Naive thymus-derived CD4-positive, alpha-beta T cell (primary cell): ENCODE results near the gene FBN3. TPM values are rescaled to one million over a fixed set of nuclear protein-coding genes. Genes with fewer than 3 reads are reported as not detected.

Experiments used
- ATAC-seq: fragments of 150-1000 bp; cut with Tn5 transposase; 2 replicates; pipeline ENCODE4 v1.10.0; 2021; ENCODE audit warnings: mild to moderate bottlenecking, moderate library complexity
- CTCF ChIA-PET: fragments of 350-600 bp; sonication (Branson Sonifier 250); formaldehyde crosslinking; loops from one replicate; lab custom pipeline; 2021; ENCODE audit warnings: antibody characterized with exemption; lab: Charles Lee
- POLR2A ChIA-PET: fragments of 350-600 bp; sonication (Branson Sonifier 250); formaldehyde crosslinking; loops from one replicate; lab custom pipeline; 2021; ENCODE audit warnings: antibody characterized with exemption, inconsistent platforms; lab: Charles Lee
- DNase-seq, 9 donors: peaks; one replicate each; pipeline versions ENCODE4 v3.0.0 to v3.0.0-alpha.2; 2020 to 2022; ENCODE audit warnings: mixed read lengths in 1 of 9
- H3K27ac ChIP-seq: one replicate; pipeline ENCODE4 v1.7.0; 2013; ENCODE audit warnings: mild to moderate bottlenecking, low read depth, low read length, moderate library complexity
- H3K27me3 ChIP-seq, 2 donors: one replicate each; pipeline ENCODE4 v1.7.0; 2013; ENCODE audit warnings: low read length in 2 of 2, mild to moderate bottlenecking in 2 of 2, moderate library complexity in 2 of 2; ENCODE audit not compliant: control insufficient read depth in 2 of 2, insufficient read depth in 2 of 2
- H3K36me3 ChIP-seq, 3 experiments: 1 replicate in 2 of 3; 2 replicates in 1 of 3; pipeline ENCODE4 v1.7.0; 2013; ENCODE audit warnings: low read length in 3 of 3, mild to moderate bottlenecking in 3 of 3, moderate library complexity in 1 of 3; ENCODE audit not compliant: insufficient read depth in 3 of 3, control insufficient read depth in 2 of 3
- H3K4me1 ChIP-seq, 2 donors: one replicate each; pipeline ENCODE4 v1.7.0; 2013; ENCODE audit warnings: low read length in 2 of 2, mild to moderate bottlenecking in 2 of 2, moderate library complexity in 1 of 2; ENCODE audit not compliant: control insufficient read depth in 2 of 2, insufficient read depth in 2 of 2
- H3K4me3 ChIP-seq: 2 replicates; pipeline ENCODE4 v1.7.0; 2013; ENCODE audit warnings: mild to moderate bottlenecking, low read length
- H3K9me3 ChIP-seq, 3 experiments: 1 replicate in 2 of 3; 2 replicates in 1 of 3; pipeline ENCODE4 v1.7.0; 2013; ENCODE audit warnings: low read length in 3 of 3; ENCODE audit not compliant: control insufficient read depth in 2 of 3
- H3K27ac Mint-ChIP-seq, 9 donors: one replicate each; pipeline ENCODE4 v1.8.0; 2020 to 2022; ENCODE audit warnings: mixed read lengths in 9 of 9, mild to moderate bottlenecking in 8 of 9, moderate library complexity in 5 of 9, inconsistent platforms in 2 of 9
- H3K27me3 Mint-ChIP-seq, 5 donors: one replicate each; pipeline ENCODE4 v1.8.0; 2021 to 2022; ENCODE audit warnings: mixed read lengths in 5 of 5, mild to moderate bottlenecking in 1 of 5
- H3K36me3 Mint-ChIP-seq, 5 donors: one replicate each; pipeline ENCODE4 v1.8.0; 2020 to 2022; ENCODE audit warnings: mixed read lengths in 5 of 5, mild to moderate bottlenecking in 3 of 5, inconsistent platforms in 1 of 5
- H3K4me1 Mint-ChIP-seq, 7 donors: one replicate each; pipeline ENCODE4 v1.8.0; 2020 to 2022; ENCODE audit warnings: mixed read lengths in 7 of 7, mild to moderate bottlenecking in 3 of 7, inconsistent platforms in 1 of 7
- H3K4me3 Mint-ChIP-seq, 10 donors: one replicate each; pipeline ENCODE4 v1.8.0; 2020 to 2022; ENCODE audit warnings: mild to moderate bottlenecking in 10 of 10, mixed read lengths in 10 of 10, moderate library complexity in 6 of 10, inconsistent platforms in 2 of 10
- H3K9me3 Mint-ChIP-seq, 11 donors: one replicate each; pipeline ENCODE4 v1.8.0; 2020 to 2022; ENCODE audit warnings: mixed read lengths in 11 of 11, mild to moderate bottlenecking in 4 of 11, inconsistent platforms in 1 of 11, moderate library complexity in 1 of 11
- intact Hi-C, 2 donors: fragments of 100-400 bp; cut with micrococcal nuclease; formaldehyde crosslinking; loops; one replicate each; pipeline ENCODE4 v1.15.1; 2023
- polyA plus RNA-seq, 2 donors: library from polyadenylated mRNA; unstranded; fragments of 300-500 nt; fragmentation: Illumina TruSeq; gene quantifications; one replicate each; pipeline ENCODE4 v1.2.3, GENCODE V29; 2021
- total RNA-seq, 6 experiments: library from RNA in 5 of 6; stranded (reverse) in 5 of 6; gene quantifications; 1 replicate in 5 of 6; 2 replicates in 1 of 6; pipeline ENCODE4 v1.2.3 and lab custom pipeline; 2021 to 2026

Gene FBN3
- total and polyA plus RNA-seq, 7 experiments from 2014 or later = not detected

DNA sequence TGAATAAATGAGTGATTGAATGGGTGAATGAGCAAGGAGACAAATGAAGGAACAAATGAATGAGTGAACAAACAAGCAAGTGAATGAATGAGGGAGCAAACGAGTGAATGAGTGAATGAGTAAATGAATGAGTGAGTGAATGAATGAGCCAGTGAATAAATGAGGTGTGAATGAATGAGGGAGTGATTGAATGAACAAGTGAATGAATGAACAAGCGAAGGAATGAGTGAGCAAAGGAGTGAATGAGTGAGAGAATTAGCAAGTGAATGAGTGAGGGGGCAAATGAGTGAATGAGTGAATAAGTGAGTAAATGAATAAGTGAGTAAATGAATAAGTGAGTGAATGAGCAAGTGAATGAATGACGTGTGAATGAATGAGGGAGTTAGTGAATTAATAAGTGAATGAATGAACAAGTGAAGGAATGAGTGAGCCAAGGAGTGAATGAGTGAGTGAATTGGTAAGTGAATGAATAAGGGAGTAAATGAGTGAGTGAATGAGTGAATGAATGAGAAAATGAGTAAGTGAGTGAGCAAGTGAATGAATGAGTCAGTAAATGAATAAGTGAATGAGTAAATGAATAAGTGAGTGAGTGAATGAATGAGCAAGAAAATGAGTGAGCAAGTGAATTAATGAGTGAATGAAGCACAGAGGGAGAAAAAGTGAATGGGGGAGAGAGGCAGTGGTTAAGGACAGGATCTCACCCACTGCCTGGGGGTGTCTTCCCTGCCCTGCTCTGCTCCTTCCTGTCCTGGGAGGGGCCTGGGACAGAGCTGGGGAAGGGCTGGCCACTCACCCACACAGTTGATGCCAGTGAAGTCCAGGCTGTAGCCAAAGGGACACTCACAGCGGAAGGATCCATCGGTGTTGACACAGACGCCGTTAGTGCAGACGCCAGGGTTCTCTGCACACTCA is 60.4 kb downstream of the FBN3 start:
- Histone ChIP-seq H3K9me3 (peaks cover 0 to 5% (median 0%) of the 10 kb centered on the region in 3 experiments), H3K27me3 (no peaks in the 10 kb centered on the region), H3K27ac (no peak overlapping the region), H3K4me3 (no peak overlapping the region), H3K36me3 (no peaks in the 10 kb centered on the region), H3K4me1 (no peaks in the 10 kb centered on the region)
- Mint-ChIP-seq H3K36me3 (no peaks in the 10 kb centered on the region), H3K9me3 (peaks cover 0 to 12% (median 5%) of the 10 kb centered on the region in 11 donors), H3K4me3 (no peak overlapping the region), H3K4me1 (no peaks in the 10 kb centered on the region), H3K27me3 (peaks cover 0 to 5% (median 0%) of the 10 kb centered on the region in 5 donors), H3K27ac (no peak overlapping the region)
- ChIA-PET CTCF (no interaction called here), POLR2A (no interaction called here)
- DNase-seq (no peak), ATAC-seq (no peak)
- intact Hi-C loops = no loop called here

DNA sequence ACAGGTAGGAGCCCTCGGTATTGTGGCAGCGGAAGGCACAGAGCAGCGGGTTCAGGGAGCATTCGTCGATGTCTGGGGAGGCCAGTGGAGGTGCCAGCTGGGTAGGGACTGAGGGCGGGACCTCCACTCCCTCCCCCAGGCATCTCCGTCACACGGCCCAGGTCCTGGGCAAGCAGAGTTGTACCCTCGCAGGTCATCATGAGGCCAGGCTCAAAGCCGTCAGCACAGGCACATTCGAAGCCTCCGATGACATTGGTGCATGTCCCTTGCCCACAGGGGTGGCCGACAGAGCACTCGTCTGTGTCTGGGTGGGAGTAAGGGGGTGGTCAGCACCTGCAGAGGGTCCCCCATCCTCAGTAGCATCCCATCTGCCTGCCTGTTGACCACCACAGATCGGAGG is 61.5 kb downstream of the FBN3 start:
- peak overlapping the region in 1 of 9 donors; percentile 46 for H3K27ac Mint-ChIP-seq
- intact Hi-C loops = no loop called here
- H3K9me3 ChIP-seq = no peaks in the 10 kb centered on the region
- no peak overlapping the region for H3K27ac ChIP-seq
- no peak overlapping the region for H3K4me3 ChIP-seq
- ATAC-seq (no peak), DNase-seq (no peak)
- no peaks in the 10 kb centered on the region for H3K27me3 ChIP-seq
- H3K27me3 Mint-ChIP-seq = peaks cover 0 to 5% (median 0%) of the 10 kb centered on the region in 5 donors
- H3K36me3 ChIP-seq = no peaks in the 10 kb centered on the region
- CTCF ChIA-PET = no interaction called here
- peaks cover 0 to 10% (median 0%) of the 10 kb centered on the region in 11 donors for H3K9me3 Mint-ChIP-seq
- H3K4me3 Mint-ChIP-seq = no peak overlapping the region
- POLR2A ChIA-PET = no interaction called here
- H3K36me3 Mint-ChIP-seq = no peaks in the 10 kb centered on the region
- H3K4me1 ChIP-seq = no peaks in the 10 kb centered on the region
- H3K4me1 Mint-ChIP-seq = no peaks in the 10 kb centered on the region

DNA sequence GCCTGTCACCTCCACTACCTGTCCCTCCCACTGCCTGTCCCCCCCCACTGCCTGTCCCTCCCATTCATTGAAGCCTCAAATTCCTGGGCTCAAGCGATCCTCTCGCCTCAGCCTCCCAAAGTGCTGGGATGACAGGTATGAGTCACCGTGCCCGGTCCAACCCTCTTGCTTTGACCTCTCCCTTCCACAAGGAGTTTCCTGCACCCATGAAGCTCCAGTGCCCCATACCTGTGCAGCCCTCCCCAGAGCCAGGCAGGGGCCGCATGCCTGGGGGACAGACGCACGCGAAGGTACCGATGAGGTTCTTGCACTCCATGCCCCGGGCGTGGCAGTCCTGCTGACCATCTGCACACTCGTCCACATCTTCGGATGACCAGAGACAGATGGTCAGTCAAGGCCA is 62.5 kb downstream of the FBN3 start:
- Mint-ChIP-seq H3K9me3 (peaks cover 0 to 10% (median 0%) of the 10 kb centered on the region in 11 donors), H3K4me1 (peaks cover 0 to 2% (median 0%) of the 10 kb centered on the region in 7 donors), H3K36me3 (peaks cover 0 to 3% (median 0%) of the 10 kb centered on the region in 5 donors), H3K27me3 (peaks cover 0 to 5% (median 0%) of the 10 kb centered on the region in 5 donors), H3K27ac (no peak overlapping the region), H3K4me3 (no peak overlapping the region)
- Histone ChIP-seq H3K9me3 (no peaks in the 10 kb centered on the region), H3K27me3 (no peaks in the 10 kb centered on the region), H3K27ac (no peak overlapping the region), H3K4me3 (no peak overlapping the region), H3K36me3 (no peaks in the 10 kb centered on the region), H3K4me1 (no peaks in the 10 kb centered on the region)
- CTCF ChIA-PET = no interaction called here
- intact Hi-C loops = no loop called here
- DNase-seq = no peak
- no peak for ATAC-seq
- POLR2A ChIA-PET = no interaction called here

DNA sequence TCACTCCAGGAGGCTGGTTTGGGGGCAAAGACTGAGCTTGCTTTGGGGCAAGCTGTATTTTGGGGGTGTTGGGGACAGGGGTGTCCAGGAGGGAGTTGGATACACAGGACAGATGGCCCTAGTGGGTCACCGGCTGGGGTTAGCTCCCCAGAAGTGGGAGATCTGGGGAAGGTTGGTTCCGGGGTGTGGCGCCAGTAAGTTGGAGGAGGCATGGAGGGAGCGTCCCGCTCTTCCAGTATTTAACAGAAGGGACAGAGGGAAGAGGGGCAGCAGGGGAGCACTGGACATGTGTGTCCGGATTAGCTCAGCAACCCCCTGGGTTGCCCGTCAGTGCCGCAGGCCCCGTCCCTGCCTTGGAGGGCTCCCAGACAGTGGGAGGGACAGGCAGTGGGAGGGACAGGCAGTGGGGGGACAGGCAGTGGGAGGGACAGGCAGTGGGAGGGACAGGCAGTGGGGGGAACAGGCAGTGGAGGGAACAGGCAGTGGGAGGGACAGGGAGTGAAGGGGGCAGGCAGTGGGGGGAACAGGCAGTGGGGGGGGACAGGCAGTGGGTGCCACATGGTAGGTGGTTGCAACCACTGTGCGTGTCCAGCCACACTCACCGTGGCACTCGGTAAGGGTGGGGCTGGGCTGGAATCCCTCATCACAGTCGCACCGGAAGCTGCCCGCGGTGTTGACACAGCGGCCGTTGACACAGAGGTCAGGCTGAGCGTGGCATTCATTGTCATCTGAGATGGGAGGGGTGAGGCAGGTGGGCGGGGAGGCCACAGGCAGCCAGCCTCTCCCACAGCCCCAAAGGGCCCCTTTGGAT is 63.6 kb downstream of the FBN3 start:
- H3K27me3 Mint-ChIP-seq = peaks cover 0 to 5% (median 0%) of the 10 kb centered on the region in 5 donors
- Histone ChIP-seq H3K4me3 (no peak overlapping the region), H3K36me3 (no peaks in the 10 kb centered on the region), H3K4me1 (no peaks in the 10 kb centered on the region), H3K27ac (no peak overlapping the region), H3K9me3 (no peaks in the 10 kb centered on the region), H3K27me3 (no peaks in the 10 kb centered on the region)
- H3K9me3 Mint-ChIP-seq = peaks cover 0 to 5% (median 0%) of the 10 kb centered on the region in 11 donors
- H3K27ac Mint-ChIP-seq = no peak overlapping the region
- DNase-seq (peak in 1 of 9 donors; percentile 9), ATAC-seq (no peak)
- CTCF ChIA-PET = no interaction called here
- H3K4me3 Mint-ChIP-seq = no peak overlapping the region
- H3K36me3 Mint-ChIP-seq = peaks cover 0 to 3% (median 0%) of the 10 kb centered on the region in 5 donors
- H3K4me1 Mint-ChIP-seq = peaks cover 0 to 2% (median 0%) of the 10 kb centered on the region in 7 donors
- intact Hi-C loops = no loop called here
- POLR2A ChIA-PET = interaction anchor here (0.6 kb wide), 1 partner anchor 127 kb away, joined by 3 read pairs; no protein-coding TSS in a partner anchor

DNA sequence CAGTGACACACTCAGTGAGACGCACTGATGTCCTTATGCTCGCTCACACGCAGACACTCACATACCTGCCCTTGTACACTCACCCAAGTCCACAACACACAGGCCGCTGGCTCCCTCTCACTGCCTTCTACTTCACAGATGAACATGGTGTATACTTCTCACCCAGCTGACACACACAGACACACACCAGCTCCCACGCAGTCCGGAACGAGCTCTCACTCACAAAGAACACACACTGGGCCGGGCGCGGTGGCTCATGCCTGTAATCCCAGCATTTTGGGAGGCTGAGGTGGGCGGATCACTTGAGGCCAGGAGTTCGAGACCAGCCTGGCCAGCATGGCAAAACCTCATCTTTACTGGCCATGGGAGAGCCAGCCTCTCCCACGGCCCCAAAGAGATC is 65.2 kb downstream of the FBN3 start:
- peaks cover 0 to 9% (median 0%) of the 10 kb centered on the region in 5 donors for H3K27me3 Mint-ChIP-seq
- Histone ChIP-seq H3K27ac (no peak overlapping the region), H3K4me3 (no peak overlapping the region), H3K4me1 (no peaks in the 10 kb centered on the region), H3K27me3 (no peaks in the 10 kb centered on the region), H3K36me3 (no peaks in the 10 kb centered on the region), H3K9me3 (no peaks in the 10 kb centered on the region)
- H3K9me3 Mint-ChIP-seq = peaks cover 0 to 3% (median 0%) of the 10 kb centered on the region in 11 donors
- ChIA-PET CTCF (no interaction called here), POLR2A (no interaction called here)
- peaks cover 0 to 7% (median 0%) of the 10 kb centered on the region in 5 donors for H3K36me3 Mint-ChIP-seq
- intact Hi-C loops = no loop called here
- no peak for ATAC-seq
- no peak overlapping the region for H3K27ac Mint-ChIP-seq
- H3K4me3 Mint-ChIP-seq = peak overlapping the region in 1 of 10 donors; percentile 51
- DNase-seq = no peak
- peaks cover 0 to 2% (median 0%) of the 10 kb centered on the region in 7 donors for H3K4me1 Mint-ChIP-seq

DNA sequence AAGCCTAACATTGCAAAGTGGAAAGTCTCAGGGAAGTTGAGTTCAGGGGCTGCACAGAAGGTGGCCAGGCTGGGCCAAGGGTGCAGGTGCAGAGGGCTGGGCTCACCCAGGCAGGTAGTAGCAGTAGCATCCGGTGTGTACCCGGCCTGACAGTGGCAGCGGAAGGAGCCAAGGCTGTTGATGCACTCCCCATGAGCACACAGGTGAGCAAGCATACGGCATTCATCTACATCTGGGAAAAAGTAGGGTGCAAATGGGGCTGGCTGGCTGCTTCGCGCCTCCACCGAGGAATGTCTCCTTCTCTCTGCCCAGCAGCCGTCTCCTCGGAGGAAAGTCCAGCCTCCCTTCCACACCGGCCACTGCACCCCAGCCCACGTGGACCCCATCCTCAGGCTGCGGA is 66.3 kb downstream of the FBN3 start:
- Mint-ChIP-seq H3K4me3 (no peak overlapping the region), H3K36me3 (peaks cover 0 to 7% (median 0%) of the 10 kb centered on the region in 5 donors), H3K9me3 (peaks cover 0 to 3% (median 0%) of the 10 kb centered on the region in 11 donors), H3K27me3 (peaks cover 0 to 9% (median 0%) of the 10 kb centered on the region in 5 donors), H3K27ac (no peak overlapping the region), H3K4me1 (peaks cover 0 to 2% (median 0%) of the 10 kb centered on the region in 7 donors)
- ATAC-seq (no peak), DNase-seq (no peak)
- Histone ChIP-seq H3K9me3 (no peaks in the 10 kb centered on the region), H3K36me3 (no peaks in the 10 kb centered on the region), H3K4me3 (no peak overlapping the region), H3K4me1 (no peaks in the 10 kb centered on the region), H3K27ac (no peak overlapping the region), H3K27me3 (no peaks in the 10 kb centered on the region)
- intact Hi-C loops = no loop called here
- CTCF ChIA-PET = interaction anchor here (0.6 kb wide), 1 partner anchor 25 kb away, joined by 6 read pairs; no protein-coding TSS in a partner anchor
- POLR2A ChIA-PET = no interaction called here
